GM18498 (cell line): Measurements from ENCODE around the gene DLGAP1.

Experiments
- ATAC-seq: cut with Tn5 transposase; IDR thresholded peaks from one replicate; pipeline ENCODE4 v1.9.1; 2021; ENCODE audit warnings: mild to moderate bottlenecking, moderate library complexity; ENCODE audit not compliant: unreplicated experiment

The DLGAP1 gene

DNA sequence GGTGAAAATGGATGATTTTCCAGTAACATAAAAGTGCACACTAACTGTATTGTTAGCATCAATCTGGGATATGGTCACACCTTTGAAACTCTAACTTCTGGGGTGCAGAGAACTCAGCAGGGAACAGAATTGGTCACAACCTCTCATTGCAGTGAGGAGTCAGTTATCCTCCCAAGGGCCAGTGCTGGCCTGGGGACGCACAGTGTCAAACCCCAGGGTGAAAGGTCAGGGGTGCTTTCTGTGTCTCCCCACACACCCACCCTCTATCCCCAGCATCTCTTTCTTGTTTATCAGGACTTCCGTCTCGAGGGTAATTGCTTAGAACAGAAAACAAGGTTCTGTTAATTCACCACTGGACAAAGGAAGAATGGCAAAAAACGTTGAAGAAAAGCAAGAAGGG lies 208.7 kb downstream of the DLGAP1 start:
- no peak for ATAC-seq

DNA sequence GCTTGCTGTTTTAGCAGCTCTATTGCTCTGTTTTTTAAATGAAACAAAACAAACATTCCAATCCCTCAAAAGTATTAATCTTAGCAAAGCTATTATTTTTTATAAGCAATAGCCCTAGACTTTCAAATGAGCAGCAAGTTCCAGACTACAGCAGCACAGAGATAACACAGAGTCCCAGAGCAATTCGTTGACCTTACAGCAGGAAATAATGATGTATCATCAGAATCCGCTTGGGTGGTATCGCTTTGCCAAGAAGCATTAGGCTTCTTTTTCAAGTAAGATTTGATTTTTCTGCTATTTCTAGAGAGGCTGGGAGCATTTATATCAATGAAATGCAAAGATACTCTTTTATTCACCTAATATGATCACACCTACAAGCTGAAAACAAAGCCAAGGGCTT lies 209.7 kb downstream of the DLGAP1 start:
- no peak for ATAC-seq

DNA sequence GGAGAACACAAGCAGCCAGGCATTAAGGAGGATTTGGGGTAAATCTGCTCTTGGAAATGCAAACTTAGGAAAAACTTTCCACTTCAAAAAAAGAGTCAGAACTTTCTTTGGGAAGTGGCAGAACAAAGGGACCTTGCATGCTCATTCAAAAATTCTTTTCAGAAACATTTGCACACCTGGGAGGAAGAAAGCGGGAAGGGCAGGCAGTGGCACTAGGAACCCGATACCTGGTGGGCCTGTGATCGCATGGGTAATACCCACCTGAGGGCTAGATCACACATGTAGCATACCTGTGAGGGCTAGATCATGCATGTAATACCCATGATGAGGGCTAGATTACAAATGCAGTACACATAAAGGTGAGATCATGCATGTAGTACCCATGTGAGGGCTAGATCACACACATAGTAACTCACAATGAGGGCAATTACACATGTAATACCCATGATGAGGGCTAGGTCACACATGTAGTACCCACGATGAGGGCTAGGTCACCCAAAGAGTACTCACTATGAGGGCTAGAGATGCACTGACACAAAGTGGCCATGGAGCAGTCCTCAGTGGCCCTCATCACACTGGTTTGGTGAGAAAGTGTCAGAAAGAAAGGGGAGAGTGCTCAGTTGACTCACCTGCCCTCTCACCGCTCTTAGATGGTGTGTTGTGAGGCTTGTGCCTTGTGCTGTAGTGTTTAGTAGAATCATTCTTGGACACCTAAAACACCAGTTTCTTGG lies 212.5 kb downstream of the DLGAP1 start:
- no peak for ATAC-seq

GRCh38 chr18:4241090-4241617 lies 214.0 kb downstream of the DLGAP1 start:
- ATAC-seq, result no peak

DNA sequence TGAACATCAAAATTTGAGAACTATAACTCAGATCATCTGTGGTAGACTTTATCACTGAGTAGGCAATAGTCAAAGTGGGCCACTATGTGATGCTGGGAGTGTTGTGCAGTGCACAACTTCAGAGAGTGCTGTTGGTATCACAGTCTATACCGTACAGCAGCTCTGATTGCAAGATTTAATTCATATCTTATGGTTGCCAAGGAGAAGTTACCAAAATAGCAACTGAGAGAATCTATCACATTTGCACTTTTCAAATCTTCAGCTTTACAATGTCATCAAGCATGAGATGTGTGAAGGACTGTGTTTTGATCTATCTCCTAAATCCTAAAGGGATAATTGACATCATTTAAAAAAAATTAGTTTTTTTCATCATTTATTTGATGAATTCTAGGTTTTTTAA lies 216.1 kb downstream of the DLGAP1 start:
- ATAC-seq, result no peak

DNA sequence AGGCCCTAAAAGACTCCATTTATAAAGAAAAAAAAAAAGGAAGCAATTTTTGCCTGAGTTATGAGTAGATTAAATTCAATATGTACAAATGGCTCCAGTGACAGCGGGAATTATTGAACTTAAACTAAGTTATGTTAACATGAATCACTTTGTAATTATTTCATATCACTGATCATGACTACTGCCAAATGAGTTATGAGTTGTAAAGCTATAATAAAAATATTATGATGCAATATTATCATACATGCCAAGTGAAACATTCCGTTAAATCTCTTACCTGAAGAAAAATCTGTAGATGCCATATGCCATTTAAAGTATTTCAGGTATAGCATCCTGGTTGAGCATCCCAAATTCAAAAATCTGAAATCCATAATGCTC lies 217.5 kb downstream of the DLGAP1 start:
- no peak for ATAC-seq

- no peak for ATAC-seq
Measured at GRCh38 chr18:4236940-4237663, 218.0 kb downstream of the DLGAP1 start.

- no peak for ATAC-seq
Measured at GRCh38 chr18:4233468-4233867, 221.6 kb downstream of the DLGAP1 start.

- ATAC-seq, result no peak
Measured at GRCh38 chr18:4232656-4233055, 222.5 kb downstream of the DLGAP1 start.

DNA sequence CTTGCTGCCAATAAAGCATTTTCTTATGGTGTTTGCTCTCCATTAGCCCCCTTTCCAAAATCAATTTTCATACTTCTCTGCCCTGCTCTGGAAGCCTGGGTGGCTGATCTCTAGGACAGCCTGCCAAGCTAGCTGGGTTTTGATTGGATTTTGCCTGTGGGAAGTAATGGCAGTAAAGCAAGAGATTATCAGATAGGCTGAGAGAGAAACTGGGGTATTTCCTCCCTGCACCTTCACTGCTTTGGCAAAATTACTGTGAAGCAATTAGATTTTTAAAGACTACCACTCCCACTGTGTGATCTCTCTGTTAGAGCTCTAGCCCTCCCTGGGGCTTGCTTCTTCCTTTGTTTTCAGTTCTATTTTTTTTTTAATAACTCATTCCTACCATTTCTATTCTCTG lies 223.8 kb downstream of the DLGAP1 start:
- no peak for ATAC-seq

GRCh38 chr18:4230450-4231168 lies 224.5 kb downstream of the DLGAP1 start:
- ATAC-seq, result no peak

GRCh38 chr18:4224031-4224704 lies 230.9 kb downstream of the DLGAP1 start:
- ATAC-seq, result no peak

DNA sequence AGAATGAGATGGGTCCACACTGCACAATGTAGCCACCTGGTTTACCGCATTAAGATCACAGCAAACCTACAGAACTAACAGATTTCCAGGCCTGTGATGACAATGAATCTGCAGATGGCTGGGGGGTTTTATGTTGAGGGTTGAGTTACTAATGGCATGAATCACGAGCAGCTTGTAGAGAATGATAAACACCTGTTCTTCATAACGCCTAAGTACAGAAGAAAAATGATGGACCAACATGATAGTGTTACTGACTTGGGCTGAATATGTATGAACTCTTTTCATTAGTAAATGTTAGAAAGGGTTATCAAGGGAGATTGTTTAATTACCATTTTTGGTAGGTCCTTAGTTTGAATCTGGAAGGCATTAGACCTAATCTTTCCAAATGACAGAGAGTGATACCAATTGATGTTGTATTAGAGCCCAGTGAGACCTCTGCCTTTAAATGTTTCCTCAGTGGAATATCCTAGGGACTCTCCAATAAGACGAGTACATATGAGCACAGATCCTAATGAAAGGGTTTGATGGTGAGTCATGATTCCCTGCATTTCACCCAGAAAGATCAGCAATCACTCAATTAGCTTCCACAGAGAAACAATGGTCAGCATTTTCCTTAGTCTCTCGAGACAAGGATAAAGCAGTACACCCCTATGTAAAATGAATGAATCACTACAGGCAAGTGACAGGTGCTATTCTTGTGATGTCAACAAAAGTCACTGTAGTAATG lies 243.8 kb downstream of the DLGAP1 start:
- ATAC-seq, result no peak

- no peak for ATAC-seq
Measured at GRCh38 chr18:4208366-4208765, 246.7 kb downstream of the DLGAP1 start.

- ATAC-seq, result no peak
Measured at GRCh38 chr18:4207383-4207985, 247.6 kb downstream of the DLGAP1 start.

GRCh38 chr18:4204438-4204720 lies 250.7 kb downstream of the DLGAP1 start:
- no peak for ATAC-seq

GRCh38 chr18:4203568-4204437 lies 251.3 kb downstream of the DLGAP1 start:
- ATAC-seq, result no peak

DNA sequence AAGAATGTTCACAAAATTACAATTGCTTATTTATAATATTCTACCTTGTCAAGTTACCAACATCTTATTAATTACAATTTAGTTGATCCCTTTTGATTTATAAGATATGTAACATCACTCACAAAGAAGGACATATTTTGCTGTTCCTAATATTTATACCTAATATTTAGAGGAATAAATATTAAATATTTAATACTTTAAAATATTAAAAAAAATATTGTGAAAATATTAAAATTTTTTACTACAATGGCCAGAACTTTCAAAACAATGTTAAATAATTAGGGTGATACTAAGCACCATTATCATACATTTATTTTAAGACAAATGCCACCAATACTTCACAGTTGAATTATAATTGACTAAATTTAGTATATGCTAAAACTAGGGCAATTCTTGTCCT lies 254.7 kb downstream of the DLGAP1 start:
- ATAC-seq, result no peak

GRCh38 chr18:4198956-4199355 lies 256.2 kb downstream of the DLGAP1 start:
- no peak for ATAC-seq
